CD4-positive, alpha-beta T cell treated with Interleukin-6 at 100 ng/mL for 8 hours (primary cell): Measurements from ENCODE around the gene TOP1.

ENCODE experiments used
- DNase-seq: peaks from one replicate; pipeline ENCODE4 v3.0.0-alpha.2; 2020; ENCODE audit warnings: mixed read lengths, low spot score

The TOP1 gene

DNA sequence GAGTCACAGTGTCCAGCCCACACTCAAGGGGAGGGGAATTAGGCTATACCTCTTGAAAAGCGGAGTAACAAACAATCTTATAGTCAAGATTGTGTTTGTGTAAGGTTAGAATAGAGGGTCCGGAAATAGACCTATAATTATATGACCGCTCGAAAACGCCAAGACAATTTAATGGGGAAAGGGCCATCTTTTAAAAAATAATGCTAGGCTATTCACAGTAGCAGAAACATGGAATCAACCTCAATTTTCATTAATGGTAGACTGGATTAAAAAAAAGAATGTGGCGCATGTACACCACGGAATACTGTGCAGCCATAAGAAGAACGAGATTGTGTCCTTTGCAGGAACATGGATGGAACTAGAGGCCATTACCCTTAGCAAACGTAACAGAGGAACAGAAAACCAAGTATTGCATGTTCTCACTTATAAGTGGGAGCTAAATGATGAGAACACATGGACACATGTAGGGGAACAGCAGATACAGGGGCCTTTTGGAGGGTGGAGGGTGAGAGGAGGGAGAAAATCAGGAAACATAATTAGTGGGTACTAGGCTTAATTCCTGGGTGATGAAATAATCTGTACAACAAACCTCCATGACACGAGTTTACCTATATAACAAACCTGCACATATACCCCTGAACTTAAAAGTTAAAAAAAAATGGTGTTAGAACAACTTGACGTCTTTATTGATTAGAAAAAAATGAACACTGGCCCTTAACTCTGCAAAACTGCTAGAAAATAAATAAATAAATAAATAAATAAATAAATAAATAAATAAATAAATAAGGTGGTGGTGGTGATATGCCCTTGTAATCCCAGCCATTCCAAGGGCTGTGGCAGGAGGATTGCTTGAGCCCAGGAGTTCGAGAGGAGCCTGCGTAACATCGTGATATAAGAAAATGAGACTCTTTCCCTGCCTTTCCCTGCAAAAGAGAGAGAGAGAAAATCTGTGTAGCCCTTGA lies 30.3 kb downstream of the TOP1 start:
- no peak for DNase-seq

DNA sequence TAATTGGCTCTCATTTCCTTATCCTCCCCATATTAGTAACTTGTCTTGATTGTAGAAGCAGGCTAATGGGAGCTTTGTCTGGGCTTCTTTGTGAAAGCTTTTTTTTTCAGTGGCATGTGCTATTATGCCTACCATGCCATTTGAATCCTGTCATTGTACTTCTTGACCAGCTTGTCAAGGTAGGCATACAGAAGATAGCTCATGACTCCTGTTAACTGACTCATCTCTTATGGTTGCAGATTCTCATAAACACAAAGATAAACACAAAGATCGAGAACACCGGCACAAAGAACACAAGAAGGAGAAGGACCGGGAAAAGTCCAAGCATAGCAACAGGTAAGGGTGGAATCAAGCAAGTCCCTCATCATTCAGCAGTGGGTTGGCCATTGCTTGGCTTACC lies 32.5 kb downstream of the TOP1 start:
- DNase-seq, result no peak

DNA sequence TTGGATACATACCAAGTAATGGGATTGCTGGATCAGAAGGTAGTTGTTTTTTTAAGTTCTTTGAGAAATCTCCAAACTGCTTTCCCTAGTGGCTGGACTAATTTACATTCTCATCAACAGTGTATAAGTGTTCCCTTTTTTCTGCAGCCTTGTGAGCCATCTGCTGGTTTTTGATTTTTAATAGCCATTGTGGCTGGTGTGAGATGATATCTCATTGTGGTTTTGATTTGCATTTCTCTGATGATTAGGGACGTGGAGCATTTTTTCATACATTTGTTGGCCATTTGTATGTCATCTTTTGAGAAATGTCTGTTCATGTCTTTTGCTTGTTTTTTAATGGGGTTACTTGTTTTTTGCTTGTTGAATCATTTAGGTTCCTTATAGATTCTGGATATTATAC lies 34.8 kb downstream of the TOP1 start:
- no peak for DNase-seq

DNA sequence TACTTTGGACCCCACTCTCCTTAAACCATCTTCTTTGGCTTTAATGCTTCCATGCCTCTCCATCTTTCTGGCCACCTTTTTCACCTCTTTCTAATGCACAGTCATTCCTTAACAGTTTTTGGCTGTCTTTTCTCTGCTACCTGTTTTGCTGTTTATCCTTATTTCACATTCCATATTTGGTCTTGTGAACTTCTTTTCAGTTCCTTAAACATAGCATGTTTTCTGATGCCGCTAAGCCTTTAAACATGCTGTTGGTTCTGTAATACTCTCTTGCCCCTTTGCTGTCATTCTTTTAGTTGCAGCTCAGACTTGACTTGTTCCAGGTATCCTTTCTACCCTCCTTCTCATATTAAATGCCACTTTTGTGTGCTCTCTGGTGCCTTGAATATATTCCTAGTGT lies 35.8 kb downstream of the TOP1 start:
- no peak for DNase-seq

DNA sequence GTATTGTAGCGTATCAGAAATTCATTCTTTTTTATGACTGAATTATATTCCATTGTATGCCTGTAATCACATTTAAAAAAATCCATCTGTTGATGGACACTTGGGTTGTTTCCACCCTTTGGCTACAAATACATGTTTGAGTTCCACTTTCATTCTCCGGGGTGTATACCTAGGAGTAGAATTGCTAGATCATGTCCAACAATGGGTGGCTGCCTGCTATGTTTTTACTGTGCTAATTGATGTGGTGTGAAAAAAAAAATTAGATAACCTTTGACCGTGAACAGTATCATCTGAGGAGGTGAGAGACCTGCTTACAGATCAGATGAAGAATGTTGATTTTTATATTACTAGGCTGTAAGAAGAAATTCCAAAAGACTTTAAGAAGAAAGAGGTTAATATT lies 37.1 kb downstream of the TOP1 start:
- no peak for DNase-seq

DNA sequence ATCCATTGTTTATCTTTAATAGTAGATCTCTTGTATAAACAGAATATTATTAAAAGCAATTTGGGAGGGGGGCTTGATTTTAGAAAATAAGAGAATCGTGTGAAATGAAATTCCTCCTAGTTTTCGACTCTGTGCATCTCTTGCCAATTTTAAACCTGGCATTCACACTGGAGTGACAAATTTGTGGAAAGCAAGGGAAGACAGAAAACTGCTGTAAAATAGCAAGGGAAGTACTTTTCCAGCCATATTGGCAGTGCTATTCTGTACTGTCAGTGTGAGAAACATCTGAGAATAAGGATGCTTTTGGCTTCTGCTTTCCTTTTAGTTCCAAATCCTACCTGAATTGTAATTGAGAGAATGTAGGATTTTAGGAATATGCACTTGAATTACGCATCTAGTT lies 40.2 kb downstream of the TOP1 start:
- DNase-seq, result no peak

DNA sequence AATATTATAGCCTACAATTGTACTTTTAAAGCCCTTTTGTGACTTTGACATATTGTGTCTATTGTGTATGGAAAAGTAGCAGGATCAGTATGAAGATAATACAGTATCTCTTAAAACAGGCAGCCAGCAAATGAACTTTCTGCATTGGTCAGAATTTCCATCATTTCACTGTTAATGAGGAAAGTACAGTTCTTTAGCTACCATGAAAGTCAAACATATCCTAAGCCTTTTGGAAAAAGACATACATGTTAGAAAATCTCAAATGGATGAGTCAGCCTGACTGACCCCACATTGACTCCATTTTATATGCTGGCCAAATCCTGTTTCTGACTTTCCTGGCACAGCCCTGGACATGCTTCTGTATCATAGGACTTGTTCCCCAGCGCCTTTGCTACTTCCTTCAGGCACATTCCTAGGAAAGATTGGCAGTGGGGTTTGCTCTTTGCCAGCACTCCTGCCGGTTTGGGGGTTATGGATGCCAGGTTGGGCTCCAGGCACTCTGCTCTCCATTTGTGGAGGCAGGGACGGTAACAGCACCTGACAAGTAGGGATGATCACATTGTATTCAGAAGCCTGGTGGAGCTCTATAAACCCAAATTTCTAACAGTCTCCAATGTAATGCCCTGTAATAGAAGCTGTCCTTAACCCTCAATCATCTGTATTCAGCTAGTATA lies 43.7 kb downstream of the TOP1 start:
- DNase-seq, result no peak

DNA sequence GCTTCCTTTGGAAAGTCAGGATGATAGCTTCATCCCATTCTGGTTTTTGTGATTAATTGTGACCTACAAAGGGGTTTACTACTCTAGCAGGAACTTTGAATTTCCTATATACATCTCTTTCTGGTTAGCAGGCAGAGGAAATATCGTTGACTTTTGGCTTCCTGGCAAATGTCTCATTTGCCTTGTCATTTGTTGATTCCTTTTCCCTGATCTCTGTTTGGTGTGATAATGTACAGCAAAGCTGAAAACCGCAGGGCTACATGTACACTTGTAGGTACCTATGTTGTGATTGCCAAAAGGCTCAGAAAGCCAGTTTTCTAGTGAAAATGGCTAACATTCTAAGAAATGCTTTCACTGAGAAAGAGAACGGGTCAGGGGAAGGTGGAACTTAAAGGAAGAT lies 44.3 kb downstream of the TOP1 start:
- no peak for DNase-seq

DNA sequence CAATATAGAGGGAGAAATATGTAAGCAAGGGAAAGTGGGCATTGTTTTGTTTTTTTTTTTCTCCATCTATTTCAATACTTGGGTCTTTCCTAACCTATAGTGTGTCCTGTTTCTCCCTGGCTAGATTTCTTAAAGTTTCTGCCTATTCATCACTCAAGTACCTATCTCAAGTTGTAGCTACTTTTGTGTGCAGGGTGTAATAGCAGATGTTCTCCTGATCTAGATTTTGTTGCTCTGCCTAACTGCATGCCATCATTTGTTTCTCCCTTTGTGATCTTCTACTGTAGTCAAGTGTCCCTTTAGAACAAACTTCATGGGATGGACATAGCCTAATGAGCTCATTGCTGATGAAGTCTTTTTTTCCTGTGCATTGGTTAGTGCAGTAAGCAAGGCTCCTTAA lies 45.8 kb downstream of the TOP1 start:
- DNase-seq, result no peak

DNA sequence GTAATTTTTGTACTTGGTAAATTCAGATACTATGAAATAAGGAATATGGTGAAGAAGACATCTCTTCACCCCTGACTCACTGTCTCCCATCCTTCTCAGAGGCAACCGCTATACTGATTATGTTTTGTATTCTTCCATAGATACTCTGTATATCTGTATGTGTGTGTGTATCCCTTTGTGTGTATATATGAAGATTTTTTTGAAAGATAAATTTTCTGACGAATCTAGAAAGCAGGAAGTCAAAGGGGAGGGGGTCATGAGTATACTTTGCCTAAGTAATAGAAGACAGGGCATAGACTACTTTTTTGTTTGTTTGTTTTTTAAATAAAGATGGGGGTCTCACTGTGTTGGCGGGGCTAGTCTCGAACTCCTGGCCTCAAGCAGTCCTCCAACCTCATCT lies 48.2 kb downstream of the TOP1 start:
- no peak for DNase-seq

DNA sequence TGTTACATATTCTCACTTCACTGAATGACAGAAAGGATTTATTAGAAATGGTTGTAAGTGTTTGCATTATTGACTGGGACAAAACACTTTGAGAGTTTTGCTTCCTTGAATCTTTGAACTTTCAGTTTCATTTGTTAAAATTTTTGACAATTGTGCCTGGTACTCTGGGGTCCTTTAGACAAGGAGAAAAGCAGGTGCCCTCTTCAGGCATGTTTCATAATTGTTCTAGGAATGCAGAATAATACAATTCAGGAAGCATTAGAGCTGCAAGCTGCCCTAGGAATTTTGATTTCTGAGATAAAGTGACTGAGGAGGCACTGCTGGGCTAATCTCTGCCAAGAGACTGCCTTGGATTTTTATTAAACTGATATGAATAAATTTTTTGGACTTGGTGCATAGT lies 49.7 kb downstream of the TOP1 start:
- DNase-seq, result peak; percentile 9

DNA sequence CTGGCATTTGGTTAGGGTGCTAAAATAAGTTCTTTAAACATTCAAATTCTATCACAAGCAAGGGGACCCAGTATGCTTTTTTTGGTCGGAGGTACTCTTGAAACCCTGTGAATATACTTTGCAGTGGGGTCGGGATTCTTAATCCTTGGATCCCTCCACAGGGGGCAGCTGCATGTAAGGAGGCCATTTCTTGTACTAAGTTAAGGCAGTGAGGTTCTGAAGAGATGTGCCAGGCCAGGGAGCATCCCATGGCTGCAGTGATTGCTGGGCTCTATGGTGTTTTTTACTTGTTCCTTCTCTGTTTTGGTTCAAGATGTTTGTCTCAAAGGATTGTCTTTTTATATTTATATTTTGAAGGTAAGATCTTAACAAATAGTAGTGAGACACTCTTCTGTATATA lies 50.4 kb downstream of the TOP1 start:
- no peak for DNase-seq

DNA sequence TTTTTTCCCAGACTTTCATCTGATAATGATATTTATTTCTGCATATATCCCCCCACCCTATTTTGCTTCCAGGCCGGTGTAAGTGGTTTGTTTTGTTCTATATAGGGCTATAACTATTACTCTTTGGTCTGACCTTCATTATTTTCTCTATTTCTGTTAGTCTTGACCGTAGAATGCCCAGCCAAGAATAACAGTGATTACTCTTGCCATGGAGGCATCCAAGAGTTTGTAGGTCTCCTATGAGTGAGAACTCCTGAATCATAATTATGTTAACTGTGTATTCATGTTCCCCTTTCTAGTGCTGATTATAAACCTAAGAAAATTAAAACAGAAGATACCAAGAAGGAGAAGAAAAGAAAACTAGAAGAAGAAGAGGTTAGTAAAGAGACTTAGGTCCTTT lies 52.2 kb downstream of the TOP1 start:
- DNase-seq, result no peak

DNA sequence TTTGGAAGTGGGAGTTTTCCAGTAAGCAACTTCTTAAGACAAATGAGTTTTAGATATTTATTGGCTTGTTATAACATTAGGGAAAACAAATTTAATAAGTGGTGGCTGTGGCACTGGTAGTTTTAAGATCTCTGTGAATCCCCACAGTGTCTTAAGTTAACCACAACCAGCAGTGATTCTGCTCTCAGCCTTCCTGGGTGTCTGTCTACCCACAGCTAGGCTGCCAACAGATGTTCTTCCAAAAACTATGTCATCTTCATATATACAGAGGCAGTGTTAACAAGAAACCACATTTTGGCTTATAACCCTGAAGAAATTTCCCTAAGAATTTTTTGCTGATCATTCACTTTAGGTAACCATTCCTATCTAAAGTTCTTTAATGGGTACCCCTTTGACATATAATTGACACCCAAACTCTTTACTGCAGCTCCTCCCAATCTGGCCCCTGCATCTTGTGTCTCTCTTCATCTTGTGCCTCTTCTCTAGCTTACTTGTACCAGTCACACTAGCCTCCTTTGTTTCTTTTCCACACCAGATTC lies 52.7 kb downstream of the TOP1 start:
- DNase-seq, result no peak

DNA sequence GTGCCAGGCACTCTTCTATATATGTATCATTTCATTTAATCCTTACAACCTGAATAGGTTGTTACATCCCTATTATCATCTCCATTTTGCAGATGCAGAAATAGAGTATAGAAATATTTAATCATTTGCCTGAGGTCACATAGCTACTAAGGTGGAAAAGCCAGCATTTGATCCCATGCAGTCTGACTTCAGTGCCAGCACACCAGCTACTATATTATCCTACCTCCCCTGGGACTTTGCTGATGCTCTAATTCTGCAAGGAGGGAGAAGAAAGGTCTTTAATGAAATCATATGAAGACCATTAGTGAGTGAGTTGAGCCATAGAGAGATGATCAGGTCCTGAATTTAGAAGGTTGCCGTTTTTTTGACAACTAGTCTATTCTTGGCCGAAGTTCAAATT lies 53.7 kb downstream of the TOP1 start:
- no peak for DNase-seq

DNA sequence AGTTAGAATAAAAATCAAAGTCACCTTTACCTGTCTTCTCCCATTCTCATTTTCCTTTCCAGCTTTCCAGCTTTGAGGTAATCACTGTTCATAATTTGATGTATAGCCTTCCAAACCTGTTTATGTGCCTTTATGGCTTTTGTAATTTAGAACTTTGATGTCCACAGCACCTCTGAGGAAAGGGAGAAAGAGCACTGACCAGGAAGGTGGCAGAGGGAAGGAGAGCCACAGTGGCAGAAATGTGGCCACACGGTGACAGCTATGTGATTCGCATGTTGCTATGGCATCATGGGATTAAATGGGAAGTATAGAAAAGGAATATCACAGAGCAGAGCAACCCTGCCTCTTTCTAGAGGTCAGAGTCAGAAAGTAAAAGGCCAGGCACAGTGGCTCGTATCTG lies 57.0 kb downstream of the TOP1 start:
- DNase-seq, result no peak

DNA sequence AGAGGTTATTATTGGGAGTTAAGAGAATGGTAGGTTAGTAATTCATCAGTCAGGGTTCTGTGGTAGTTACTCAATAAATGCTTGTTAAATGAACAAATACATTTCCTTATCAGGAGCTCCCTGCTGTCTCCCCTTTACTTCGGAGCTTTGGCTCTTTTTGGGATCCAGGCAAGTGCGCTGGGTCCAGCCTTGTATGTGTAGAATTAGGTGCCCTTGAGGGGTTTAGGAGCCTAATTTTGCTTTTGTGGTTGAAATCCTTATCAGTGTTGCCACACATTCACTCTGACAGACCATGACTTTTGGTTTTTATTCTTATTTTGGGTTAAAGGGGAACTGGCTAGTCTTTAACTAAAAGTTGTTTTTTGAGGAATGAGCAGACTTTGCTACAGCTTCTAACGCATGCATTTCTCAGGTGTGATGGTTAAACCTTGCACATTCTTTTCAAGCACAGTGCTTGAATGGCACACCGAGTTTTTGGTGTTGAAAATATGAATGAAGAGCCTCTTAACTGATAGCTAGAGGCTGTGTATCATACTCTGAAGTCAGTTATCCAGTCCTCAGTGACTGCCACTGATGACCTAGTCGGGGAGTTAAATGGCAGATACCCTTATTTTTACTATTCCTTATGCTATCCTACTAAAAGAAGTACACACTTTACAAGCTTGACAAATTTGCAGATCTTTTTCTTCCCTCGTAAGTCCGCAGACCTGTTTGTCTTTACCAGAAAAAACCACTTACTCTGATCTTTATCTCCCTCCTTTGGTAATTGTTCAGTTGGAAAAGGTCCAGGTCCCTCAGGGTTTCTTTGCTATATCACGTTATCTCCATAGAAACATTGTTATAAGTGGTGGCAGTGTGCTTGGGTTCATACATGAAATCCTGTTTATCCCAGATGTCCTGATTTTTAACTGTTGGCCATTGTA lies 58.0 kb downstream of the TOP1 start:
- DNase-seq, result no peak

DNA sequence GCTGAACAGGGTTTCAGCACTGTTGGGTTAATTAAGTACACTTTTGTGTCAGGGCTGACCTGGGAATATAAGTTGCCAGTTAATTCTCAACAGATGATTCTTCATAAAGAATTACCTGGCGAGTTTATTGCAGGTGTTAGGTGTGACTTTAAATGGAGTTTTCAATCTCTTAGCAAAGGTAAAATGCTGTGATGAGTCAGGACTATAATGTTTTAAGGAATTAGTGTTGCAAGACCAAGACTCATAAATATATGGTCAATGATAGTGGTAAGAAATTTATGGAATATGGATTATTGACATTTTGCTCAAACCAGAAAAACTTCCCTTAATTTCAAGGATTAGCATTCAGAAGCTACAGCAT lies 58.7 kb downstream of the TOP1 start:
- no peak for DNase-seq

DNA sequence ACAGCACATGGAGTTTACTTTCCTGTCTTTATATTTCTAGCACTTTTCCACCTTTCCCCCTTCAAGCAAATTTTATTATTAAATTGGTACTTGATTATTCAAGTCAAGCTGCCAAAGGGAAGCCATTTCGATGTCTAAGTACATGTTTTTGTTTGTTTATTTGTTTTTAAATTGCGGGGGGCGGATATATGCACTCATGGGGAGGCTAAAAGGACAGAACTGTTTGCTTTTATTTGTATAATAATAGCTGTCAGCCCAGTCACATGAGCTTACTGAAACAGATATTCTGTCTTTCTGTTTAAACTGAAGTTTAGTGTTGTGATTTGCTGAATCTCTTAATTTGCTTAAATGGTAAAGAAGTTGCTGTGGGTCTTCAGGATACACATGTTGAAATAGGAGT lies 59.2 kb downstream of the TOP1 start:
- no peak for DNase-seq

DNA sequence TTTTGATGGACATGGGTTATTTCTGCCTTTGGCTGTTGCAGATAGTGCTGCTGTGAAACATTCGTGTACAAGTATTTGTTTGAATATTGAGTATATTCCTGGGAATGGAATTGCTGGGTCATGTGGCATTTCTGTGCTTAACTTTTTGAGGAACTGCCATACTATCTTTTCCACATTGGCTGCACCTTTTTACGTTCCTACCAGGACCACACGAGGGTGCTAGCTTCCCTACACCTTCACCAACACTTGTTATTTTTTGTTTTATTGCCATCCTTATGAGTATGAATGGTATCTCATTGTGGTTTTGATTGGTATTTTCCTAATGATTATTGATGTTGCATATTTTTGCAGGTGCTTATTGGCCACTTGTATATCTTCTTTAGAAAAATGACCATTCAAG lies 60.9 kb downstream of the TOP1 start:
- no peak for DNase-seq

DNA sequence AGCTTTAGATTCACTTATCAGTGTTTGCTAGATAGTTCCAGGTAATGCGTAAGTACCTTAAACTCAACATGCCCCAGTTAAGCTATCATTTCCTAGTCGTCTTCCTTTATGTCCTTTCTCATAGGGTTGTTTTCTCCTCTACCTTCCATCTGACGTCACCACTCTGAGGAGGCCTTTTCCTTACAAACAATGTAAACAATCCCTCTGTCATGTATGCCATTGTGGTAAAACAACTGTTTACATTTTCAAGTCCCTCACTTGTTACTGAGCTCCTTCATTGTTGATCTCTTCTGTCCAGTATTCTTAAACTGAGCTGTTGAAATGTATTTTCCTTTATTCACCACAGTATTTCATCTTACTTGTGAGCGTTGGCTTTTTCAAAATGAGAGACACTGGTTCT lies 63.3 kb downstream of the TOP1 start:
- DNase-seq, result no peak

DNA sequence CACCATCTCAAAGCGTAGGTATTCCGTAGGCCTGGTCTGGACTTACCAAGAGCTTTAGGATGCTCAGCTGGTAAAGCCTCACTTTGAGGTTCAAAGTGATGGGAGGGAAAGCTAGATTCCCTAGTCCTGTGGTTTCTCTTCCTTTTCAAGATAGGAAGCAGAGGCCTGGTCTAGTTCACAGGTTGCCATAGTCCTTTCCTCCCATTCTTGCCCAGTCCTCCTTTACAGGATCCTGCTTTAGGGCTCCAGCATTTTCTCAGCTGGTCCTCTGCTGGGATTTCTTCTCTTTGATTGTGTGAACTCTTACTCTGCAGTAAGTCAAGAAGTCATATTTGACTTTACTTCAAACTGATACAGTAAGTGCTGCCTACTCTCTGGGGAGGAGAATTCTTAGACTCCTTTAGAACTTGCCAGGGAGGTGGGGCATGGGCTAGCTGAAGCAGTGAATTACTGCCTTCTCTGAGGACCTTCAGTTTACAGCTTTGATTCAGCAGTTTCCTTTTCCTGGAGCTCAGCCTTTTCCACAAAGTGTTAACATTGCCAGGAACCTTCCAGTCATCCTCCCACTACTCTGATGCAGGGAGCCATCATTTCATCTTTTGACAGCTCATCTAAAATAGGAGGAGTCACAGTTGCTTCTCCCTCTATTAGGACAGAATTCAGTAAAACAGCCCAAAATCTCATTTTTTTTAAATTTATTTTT lies 65.9 kb downstream of the TOP1 start:
- DNase-seq, result no peak
